Right lung (tissue), 5 donors: ENCODE data around the gene CDC45. TPM values are rescaled to one million over a fixed set of nuclear protein-coding genes. Genes with fewer than 3 reads are reported as not detected.

Experiments
- DNase-seq, 2 donors: peaks; one replicate each; pipeline ENCODE4 v3.0.0-alpha.2; 2013
- polyA plus RNA-seq, 5 donors: library from polyadenylated mRNA; unstranded; fragments of 120-200 nt; gene quantifications; one replicate each; pipeline versions ENCODE4 v1.2.1 to v1.2.3, GENCODE V29; 2013; ENCODE audit warnings: inconsistent platforms in 1 of 5, low replicate concordance in 1 of 5; ENCODE audit not compliant: insufficient read length in 5 of 5, insufficient read depth in 1 of 5

Gene CDC45
- polyA plus RNA-seq, 5 donors, result 10.0 to 24.7 (median 18.3) TPM

- peak; percentile 87 to 88 for DNase-seq
Measured at GRCh38 chr22:19447330-19448075, 32.2 kb upstream of the CDC45 start, which contains the start of gene C22orf39. Gene C22orf39, minus strand, starts transcription at chr22:19447711. Its CDS starts 23 bp downstream, at chr22:19447688.

DNA sequence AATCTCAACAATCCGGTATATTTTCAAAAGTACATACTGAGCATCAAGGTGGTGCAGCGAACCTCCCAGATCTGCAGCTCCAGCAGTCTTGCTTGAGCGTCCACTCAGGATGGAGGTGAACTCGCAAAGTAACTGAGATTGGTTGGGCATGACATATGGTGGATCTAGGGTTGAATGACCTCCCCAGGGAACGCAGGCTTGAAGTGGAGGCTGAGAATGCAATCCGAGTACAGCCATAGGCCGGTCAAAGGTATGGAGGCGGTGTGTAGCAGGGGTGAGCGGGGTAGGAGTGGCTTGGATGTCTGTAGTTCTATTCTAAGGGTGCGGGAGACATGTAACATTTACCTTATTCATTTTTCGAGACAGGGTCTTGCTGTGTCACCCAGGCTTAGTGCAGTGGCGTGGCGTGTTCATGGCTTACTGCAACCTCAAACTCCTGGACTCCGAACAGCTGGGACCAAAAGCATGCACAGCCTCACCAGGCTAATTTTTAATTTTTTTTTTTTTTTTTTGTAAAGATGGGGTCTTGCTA lies 31.6 kb upstream of the CDC45 start:
- peak in 1 of 2 donors; percentile 32 for DNase-seq

DNA sequence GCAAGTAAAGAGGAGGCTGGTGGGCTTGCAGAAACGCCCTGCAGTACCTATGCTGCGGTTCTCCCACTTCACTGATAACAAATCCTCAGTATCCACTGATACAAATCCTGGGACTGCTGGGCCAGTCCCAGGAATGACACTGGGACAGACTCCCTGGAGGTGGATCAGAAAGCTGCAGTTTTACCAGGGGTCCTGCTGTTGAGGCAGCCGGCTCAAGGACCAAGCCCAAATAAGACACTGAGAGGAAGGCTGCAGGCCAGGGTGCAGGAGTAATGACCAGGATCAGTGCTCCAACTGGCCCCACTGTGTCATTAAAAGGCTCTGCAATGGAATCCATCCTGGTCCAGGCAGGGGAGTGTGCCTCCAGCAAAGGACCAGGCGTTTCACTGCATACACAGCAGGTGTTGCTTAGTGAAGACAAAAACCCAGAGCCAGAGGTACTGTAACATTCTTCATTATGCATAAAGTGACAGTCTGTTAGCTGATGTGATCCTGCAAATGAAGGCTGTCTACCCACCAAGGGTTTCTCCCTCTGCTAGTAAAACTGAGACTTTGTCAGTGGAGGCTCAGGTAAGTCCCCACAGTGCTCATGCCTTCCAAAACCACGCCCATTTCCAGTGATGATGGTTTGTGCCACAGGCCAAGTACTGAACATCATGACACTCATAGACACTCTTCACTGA lies 30.8 kb upstream of the CDC45 start:
- DNase-seq, result no peak

- no peak for DNase-seq
Measured at GRCh38 chr22:19449422-19449767, 30.3 kb upstream of the CDC45 start.

DNA sequence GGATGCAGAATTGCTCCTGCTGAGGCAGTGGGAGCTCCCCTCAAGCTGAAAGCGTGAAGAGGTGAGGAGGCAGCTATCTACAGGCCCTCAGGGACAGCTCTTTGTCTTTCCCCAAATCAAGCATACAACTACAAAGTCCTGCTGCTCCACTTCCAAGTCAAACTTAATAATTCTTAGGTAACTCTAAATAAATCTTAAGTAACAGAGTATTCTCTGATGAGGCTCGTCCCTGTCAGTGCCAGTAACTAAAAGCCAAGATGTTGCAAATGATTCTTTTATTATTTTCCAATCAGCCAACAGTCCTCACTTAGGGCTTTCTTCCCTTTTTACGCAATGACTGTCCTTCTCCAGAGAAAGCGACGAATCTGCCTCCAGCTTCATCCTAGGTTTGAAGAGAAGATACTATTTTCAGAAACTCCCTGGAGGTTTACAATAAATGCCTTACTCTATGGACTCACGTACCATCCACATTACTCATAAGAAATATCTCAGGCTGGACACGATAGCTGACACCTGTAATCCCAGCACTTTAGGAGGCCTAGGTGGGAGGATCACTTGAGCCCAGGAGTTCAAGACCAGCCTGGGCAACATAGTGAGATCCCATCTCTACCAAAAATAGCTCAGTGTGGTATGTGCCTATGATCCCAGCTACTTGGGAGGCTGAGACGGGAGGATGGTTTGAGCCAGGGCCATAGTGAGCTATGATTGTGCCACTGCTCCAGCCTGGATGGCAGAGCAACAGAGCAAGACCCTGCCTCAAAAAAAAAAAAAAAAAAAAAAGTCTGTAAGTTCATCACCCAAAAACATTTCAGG lies 29.2 kb upstream of the CDC45 start:
- DNase-seq, result no peak

- no peak for DNase-seq
Measured at GRCh38 chr22:19451570-19451969, 28.1 kb upstream of the CDC45 start.

GRCh38 chr22:19453718-19454117 lies 26.0 kb upstream of the CDC45 start:
- no peak for DNase-seq

GRCh38 chr22:19454156-19454555 lies 25.6 kb upstream of the CDC45 start:
- no peak for DNase-seq

GRCh38 chr22:19455033-19455432 lies 24.7 kb upstream of the CDC45 start:
- DNase-seq, result no peak

DNA sequence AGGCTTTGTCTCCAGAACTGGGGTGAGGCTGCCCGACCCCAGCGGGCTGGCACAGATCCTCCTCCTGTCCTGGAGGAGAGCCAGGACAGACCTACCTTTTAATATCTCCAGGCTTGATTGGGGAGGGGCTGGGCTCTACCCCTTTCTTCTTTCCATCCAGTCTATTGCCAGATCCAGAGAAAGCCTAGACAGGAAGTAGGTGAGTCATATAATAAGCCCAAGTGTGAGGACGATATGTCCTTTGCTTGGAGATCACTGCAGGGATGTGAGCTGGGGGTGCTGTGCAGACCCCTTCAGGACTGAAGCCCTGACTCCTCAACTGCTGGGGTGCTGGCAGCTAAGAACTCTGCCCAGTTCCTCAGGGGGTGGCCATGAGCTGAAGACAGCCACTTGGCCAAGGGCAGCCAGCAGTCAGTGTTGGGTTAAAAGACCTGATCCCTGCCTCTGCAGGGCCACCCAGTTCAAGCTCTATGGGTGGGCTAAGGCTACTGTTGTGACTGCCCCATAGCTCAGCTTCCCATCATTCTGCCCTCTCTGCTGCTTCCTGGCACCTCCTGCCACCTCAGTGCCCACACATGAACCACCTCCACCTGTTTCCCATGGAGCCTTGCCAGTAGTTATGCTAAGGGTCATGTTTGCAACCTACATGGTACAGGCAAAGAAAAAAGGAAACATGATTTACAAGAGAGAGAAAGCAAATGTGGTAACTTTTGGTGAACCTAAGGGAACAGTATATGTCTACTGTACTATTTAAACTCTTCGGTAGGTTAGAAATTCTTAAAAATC lies 23.9 kb upstream of the CDC45 start:
- DNase-seq, result no peak

DNA sequence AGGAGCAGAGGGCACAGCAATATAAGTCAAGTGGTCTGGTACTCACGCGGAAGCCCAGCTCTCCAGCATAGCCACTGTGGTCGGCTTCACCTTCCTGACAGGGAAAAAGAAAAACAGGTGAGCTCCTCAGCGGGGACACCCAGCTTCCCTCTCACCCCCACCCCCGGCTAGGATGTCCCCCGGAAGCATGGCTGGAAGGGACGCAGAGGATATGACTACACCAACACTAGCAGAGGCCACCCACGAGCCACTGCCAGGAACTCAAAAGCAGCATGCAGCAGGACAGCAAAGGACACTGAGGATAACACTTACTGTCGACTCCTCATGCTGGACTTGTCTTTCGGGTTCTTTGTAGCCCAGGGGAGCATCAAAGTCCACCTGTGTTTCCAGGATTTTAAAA lies 23.2 kb upstream of the CDC45 start:
- DNase-seq, result no peak

DNA sequence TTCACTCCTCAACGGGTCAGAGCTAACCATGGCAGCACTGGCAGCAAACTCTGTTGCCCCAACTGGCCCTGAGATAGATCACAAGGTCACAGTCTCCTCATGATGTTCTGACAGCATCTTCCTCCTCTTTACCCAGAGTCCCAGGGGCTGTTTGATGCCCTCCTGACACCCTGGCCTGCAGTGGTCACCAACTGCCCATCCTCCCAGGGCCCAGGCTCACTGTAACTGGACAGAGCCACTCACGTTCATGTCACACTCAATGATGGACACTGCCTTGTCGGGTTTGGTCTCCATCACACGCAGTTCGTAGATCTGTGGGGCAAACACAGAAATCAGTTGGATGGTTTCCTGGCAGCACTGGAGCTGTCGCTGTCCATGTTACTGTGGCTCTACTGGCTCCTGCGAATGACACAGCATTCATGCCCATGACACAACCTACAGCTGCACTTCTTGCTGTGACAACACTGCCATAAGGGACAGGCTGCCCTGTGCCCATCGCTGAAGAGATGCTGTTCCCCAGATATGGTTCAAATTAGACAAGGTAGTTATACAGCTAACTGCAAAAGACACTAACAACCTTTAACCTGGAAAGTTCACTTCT lies 21.8 kb upstream of the CDC45 start:
- no peak for DNase-seq

DNA sequence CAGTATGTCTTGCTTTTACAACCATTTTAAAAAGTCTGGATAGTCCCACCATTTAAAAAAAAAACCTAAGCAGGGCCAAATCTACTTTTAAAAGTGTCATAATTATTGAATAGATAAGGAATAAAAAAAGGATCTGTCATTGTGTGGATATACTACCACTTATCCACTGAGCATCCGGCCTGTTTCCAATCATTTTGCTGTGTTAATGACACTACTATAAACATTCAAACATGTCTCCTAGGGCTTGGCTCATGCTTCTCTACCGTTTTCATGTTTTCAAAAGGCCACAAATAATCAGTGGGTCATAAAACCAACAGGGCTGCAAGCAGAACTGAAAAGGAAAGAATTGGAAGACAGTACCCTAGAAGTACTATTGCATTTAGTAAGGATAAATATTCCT lies 19.7 kb upstream of the CDC45 start:
- DNase-seq, result no peak

GRCh38 chr22:19461506-19461905 lies 18.2 kb upstream of the CDC45 start:
- DNase-seq, result no peak

DNA sequence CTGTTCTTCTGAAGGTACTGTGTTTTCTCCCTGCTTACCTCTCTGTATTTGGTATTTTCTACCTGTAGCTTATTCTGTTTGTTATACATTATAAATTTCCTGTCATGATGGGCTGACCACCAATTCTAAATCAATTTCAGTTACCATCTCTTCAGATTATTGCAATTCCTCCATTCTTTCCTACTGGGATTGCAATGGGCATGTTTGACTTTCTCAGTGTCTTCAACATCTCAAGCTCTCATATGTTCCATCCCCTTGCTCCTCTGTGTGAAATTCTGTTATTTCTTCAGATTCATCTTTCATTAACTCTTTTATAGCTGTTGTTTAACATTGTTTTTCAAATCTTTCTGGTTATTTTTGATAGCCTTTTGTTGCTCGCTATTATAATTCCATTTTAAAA lies 16.7 kb upstream of the CDC45 start:
- DNase-seq, result no peak

DNA sequence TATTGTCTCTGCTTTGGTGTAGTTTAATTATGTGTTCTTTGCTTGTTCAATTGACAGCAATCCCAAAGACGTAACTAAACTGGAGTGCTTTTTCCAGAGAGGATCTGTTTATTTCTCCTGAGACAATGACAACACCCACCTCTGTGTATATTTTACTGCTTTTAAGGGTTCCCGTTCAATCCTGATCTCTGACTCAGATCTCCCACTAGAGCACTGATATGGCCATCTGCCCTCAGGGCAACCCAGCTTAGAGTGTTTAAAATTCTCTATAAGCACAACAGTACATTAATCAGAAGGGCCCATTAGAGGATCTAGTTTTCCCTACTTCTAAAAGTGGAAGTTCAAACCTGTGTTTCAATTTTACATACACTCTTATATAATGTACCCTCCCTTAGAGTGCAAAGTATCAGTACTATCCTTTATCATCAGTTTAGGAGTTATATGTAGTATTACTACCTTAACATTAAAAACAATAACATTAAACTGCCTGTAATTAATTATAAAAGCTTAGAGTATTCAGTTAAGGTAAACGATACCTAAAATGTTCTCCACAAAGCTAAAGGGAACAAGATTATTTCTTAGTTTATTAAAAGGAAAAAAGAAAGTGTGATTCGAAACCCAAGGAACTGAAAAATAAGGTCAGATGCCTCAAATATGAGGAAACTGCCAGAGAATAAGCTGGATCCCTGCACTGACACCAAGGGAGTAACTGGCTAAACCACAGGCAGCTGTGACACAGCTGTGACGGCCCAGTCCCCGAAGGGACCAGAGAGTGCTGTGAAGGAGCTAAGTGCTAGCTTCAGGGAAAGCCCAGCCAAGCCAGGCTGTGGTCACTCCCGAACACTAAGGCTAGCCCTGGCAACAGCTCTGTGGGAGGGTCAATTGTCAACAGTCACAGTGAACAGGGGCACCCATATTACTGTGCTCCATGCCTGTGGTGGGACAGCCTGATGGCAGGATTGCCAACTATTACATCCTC lies 15.9 kb upstream of the CDC45 start:
- no peak for DNase-seq

DNA sequence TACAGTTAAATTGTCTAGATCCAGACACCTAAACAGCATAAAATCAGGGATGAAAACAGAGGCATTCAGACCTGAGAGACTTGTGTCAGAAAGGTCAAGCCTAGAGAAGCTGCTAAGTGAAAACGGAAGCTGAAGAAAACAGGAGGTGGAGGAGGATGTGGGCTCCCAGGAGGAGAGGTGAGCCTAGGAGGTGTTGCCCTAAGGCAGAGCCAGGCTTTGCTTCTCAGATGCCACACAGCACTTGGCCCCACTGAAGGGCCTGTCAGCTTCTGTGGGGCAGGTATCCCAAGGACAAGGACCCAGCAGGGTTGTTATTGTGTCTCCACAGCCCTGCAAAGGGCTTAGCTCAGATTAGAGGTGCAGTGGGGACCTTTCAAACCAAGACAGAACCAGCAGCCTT lies 15.2 kb upstream of the CDC45 start:
- DNase-seq, result no peak

- no peak for DNase-seq
Measured at GRCh38 chr22:19464975-19465374, 14.7 kb upstream of the CDC45 start.

DNA sequence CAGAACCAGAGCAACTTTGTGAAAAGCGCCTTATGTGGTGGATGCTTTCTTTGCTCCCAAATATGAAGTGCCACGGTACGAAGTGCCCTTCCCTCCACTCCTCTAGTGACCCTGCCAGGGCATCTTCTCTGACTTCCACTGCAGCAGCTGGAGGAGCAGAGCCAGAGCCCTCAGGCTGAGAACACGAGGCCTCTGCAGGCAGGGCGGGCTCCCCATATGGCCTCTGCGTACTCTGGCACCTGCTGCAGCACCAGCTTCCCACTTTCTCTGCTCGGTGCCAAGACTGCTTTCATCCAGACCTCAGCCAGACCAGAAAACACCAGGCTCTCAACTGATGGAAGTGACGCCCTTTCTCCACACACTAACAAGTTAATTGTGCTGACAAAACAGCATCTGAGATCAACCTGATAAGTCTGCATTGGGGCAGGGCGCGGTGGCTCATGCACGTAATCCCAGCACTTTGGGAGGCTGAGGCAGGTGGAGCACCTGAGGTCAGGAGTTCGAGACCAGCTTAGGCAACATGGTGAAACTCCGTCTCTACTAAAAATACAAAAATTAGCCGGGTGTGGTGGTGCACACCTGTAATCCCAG lies 13.5 kb upstream of the CDC45 start:
- no peak for DNase-seq
